ENCODE data around the gene MMP24OS.

DNA sequence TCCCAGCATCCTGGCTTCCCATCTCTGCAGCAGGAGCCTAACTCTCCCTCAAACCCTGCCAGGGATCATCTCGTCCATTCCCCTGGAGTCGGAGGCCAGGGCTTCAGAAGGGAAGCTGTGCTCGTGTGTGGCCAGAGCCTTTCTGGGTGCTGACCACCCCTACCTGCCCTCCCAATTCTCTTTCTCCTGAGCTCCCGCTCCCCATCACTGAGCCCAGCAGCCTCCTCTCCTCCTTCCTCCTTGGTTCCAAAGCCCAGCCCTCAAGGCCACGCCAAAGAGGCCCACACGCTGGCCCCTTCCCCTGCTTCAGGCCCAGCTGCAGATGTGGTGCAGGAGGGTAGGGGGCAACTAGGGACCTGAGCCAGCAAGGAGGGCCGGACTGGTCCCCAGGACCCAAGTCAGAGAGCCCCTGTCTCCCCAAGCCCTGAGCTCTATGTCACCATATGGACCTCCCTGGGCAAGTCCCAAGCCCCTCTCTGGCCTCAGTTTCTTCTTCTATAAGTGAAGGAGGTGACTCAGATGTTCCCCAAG is 13.0 kb upstream of the MMP24OS start:
- TF ChIP-seq, protein P1, sequence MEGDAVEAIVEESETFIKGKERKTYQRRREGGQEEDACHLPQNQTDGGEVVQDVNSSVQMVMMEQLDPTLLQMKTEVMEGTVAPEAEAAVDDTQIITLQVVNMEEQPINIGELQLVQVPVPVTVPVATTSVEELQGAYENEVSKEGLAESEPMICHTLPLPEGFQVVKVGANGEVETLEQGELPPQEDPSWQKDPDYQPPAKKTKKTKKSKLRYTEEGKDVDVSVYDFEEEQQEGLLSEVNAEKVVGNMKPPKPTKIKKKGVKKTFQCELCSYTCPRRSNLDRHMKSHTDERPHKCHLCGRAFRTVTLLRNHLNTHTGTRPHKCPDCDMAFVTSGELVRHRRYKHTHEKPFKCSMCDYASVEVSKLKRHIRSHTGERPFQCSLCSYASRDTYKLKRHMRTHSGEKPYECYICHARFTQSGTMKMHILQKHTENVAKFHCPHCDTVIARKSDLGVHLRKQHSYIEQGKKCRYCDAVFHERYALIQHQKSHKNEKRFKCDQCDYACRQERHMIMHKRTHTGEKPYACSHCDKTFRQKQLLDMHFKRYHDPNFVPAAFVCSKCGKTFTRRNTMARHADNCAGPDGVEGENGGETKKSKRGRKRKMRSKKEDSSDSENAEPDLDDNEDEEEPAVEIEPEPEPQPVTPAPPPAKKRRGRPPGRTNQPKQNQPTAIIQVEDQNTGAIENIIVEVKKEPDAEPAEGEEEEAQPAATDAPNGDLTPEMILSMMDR (IDR thresholded peaks at IDR 0.05) = no peak
- TF ChIP-seq POLR2AphosphoS5 (IDR thresholded peaks at IDR 0.05) (no peak), POLR2A (IDR thresholded peaks at IDR 0.05) (no peak), EP300 (IDR thresholded peaks at IDR 0.05) (no peak)

Data from sigmoid colon (tissue), 4 donors.